Endometrium (tissue), 2 donors: ENCODE data around the gene NOL4L.

Experiments used
- FAIRE-seq: peaks from 2 replicates; lab custom pipeline; 2012; peaks lifted over from hg19 to GRCh38; lab: Jason Lieb, UNC
- donor health status: control.
- donor health status: control.

Gene NOL4L

DNA sequence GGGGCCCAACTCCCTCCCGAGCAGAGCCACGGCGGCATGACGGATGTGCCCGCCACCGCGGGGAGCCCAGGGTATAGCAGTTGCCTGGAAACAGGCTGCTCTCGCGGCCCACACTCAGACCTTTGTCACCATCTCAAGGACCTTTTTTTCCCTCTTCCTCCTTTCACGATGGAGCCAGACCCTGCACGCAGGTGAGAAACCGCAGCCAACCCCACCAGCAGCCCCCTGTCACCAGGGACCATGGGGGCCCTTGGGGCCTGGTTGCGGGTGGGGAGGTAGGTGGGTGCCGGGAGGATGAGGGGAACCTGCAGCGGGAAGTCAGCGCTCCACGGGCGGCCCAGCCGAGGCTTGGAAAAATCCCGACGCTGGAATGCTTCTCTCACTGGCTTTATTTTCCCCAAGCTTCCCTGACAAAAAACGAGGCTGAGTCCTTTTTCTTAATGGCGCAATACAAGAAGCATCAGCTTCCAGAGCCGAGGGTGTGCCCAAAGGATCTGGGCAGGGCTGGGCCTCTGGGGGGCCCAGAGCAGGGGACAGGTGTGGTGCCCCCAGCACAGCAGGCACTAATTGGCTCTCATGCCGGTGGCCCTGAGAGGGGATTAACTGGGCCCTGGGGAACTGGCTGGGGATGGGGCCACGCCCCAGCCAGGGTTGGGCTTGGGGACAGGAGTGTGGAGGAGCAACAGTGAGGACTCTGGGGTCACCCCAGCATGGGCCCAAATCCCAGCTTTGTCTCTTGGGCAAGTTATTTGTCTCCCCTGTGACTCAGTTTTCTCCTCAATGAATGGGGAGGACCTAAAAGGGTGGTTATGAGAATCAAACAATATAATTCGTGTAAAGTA, 23.9 kb downstream of the NOL4L start:
- FAIRE-seq: no peak

- FAIRE-seq: no peak
These were observed 24.6 kb downstream of the NOL4L start for GRCh38 chr20:32560482-32560988.

- no peak for FAIRE-seq
These were observed 25.3 kb downstream of the NOL4L start for GRCh38 chr20:32559753-32560380.

DNA sequence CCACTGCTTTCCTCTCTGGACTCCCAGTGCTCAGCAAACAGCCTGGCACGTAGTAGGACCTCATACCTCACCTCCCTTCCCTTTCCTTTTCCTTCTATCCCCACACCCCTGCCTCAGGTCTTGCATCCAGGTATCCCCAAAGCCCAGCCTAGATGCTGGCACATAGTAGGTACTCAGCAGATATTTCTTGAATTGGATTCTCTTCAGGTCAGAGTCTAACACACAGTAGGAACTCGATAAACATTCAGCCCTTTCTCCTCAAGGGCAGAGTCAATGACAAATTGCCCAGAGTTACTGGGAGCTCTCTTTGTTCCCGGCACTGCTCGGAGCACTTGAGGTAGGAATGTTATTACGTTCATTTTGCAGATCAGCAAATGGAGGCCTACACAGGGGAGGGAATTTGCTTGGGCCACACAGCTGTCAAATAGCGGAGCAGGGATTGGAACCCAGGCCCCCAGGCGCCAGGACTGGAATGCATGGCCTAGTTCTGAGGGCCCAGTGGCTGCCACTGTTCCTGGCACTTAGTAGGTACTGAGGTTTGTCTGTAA, 25.9 kb downstream of the NOL4L start:
- no peak for FAIRE-seq

DNA sequence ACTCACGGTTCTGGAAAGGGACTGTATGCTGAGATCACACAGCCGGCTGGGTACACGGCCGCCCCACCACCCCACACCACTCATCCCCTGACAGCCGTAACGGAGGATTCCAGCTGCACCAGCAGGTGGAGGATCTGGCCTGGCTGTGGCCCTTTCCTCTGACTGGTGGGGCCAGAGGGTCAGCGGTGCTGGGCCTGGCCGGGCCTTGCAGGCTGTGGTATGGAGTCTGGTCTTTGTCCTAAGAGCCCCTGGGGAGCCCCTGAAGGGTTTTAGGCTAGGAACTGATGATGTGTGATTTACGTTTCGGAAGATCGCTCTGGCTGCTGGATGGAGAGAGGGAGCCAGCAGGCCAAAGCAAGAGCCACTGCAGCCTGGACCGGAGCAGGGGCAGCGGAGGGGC, 26.6 kb downstream of the NOL4L start:
- FAIRE-seq: no peak

DNA sequence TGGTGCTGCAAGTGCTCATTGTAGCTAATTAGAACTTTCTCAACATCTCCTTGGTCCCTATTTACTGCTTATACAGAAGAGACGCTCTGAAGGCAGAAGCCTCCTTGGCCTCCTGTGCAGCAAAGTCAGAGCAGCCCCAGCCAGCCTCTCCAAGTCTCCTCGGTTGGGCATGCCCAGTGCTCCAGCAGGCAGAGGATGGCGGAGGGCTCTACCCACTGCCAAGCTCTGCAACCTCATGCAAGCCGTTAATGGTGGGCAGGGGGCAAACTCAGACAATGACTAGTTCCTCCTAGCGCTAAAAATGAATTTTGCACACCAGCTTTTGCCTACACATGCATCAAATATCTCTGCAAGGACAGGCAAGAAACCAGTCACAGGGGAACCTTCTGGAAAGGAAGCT, 27.8 kb downstream of the NOL4L start:
- FAIRE-seq: no peak

DNA sequence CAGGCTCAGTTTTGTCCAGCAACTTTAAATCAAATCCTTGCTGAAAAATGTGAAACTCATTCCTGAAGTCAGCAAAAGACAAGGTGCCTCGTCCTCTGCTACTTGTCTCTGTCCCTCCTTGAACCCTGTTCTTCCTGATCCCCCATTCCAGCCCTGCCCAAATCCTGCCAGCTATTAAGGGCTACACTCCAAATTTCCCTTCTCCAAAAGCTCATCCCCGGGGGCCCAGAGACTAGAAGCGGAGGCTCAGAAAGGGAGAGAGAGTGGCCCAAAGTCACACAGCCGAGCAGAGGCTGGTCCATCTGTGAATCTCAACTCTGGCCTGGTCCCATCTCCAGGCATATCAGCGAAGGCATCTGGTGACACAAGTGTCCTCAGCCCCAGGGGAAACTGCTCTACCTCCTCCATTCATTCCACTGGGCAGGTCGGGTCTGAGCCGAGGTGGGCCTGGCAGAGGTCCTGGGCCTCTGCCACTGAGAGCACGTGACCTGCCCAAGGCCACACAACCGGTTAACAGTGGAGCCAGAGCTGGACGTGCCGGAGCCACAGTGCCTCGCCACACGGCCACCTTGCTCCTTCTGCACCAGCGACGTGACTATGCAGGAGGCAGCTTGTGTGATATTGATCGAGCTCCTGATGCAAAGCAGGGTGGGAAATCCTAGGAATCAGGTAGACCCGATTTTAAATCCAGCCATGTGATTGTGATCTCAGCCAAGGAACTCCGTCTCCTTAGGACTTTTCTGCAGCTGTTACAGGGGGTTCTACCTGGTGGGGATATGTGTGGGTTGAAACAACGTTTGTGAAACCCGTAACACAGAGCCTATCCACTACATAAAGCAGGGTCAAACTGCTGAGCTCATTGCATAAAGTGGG, 28.6 kb downstream of the NOL4L start:
- no peak for FAIRE-seq

DNA sequence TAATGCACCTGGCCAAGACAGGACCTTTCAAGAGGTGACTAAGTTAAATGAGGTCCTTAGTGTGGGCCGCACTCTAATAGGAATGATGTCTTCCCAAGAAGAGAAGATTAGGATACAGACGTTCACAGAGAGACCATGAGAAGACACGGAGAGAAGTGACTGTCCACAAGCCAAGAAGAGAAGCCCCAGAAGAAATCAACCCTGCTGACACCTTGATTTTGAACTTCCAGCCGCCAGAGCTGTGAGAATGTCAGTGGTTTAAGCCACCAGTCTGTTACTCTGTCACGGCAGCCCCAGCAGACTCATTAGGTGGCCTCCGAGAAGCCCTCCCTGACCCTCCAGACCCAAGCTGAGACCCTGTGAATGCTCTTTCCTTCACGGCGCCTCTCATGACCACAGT, 29.5 kb downstream of the NOL4L start:
- no peak for FAIRE-seq

GRCh38 chr20:32554965-32555289, 30.2 kb downstream of the NOL4L start:
- no peak for FAIRE-seq

DNA sequence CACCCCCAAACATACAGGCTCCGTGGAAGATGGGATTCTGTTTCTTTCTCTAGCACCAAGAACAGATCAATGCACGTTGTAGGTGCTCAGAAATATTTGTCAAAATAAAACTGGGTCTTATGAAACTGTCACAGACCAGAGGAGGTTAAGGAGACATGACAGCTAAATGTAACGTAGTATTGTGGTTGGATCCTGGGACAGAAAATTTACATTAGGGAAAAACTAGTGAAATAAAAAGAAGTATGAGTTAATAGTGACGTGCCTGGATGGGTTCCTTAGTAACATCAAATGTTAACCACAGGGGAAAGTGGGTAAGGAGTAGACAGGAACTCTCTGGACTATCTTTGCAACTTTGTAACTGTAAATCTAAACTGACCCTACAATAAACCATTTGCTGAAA, 31.5 kb downstream of the NOL4L start:
- no peak for FAIRE-seq

DNA sequence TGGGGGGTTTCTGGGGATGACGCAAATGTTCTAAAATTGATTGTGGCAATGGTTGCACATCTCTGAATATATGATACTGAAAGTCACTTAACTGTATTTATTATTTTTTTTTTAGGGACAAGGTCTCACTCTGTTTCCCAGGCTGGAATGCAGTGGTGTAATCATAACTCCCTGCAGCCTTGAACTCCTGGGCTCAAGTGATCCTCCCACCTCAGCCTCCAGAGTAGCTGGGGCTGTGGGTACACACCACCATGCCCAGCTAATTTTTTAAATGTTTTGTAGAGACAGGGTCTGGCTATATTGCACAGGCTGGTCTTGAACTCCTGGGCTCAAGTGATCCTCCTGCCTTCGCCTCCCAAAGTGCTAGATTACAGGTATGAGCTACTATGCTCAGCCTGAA, 33.4 kb downstream of the NOL4L start:
- FAIRE-seq: no peak

DNA sequence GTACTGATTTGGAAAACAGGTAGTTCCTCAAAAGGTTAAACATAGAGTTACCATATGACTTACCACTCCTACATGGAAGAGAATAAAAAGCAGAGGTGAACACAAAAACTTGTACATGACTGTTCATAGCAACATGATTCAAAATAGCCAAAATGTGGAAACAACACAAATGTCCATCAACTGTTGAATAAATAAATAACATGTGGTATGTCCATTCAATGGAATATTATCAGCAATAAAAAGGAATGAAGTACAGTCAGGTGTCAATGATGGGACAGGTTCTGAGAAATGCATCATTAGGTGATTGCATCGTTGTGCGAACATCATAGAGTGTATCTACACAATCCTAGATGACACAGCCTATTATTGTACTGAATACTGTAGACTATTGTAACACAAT, 35.3 kb downstream of the NOL4L start:
- FAIRE-seq: no peak

- FAIRE-seq: no peak
These were observed 37.4 kb downstream of the NOL4L start for GRCh38 chr20:32547753-32548034.

GRCh38 chr20:32546918-32547752, 38.0 kb downstream of the NOL4L start:
- FAIRE-seq: no peak

GRCh38 chr20:32544893-32545840, 40.0 kb downstream of the NOL4L start:
- FAIRE-seq: no peak

- FAIRE-seq: no peak
These were observed 40.8 kb downstream of the NOL4L start for GRCh38 chr20:32544260-32544722.

- no peak for FAIRE-seq
These were observed 41.4 kb downstream of the NOL4L start for GRCh38 chr20:32543570-32544259.

DNA sequence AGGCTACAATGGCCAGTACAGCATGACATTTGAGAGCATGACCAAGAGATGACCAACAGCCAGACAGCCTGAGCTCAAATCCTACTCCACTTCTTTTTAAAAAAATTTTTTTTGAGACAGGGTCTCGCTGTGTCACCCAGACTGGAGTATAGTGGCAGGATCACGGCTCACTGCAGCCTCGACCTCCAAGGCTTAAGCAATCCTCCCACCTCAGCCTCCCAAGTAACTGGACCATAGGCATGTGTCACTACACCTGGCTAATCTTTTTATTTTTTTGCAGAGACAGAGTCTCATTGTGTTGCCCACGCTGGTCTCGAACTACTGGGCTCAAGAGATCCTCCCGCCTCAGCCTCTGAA, 42.9 kb downstream of the NOL4L start:
- no peak for FAIRE-seq

GRCh38 chr20:32541323-32542258, 43.5 kb downstream of the NOL4L start:
- no peak for FAIRE-seq
